DND-41 (cell line): ENCODE measurements around the gene WWC1.

ENCODE experiments used
- EZH2 ChIP-seq: IDR thresholded peaks from 3 replicates; pipeline ENCODE4 v1.6.1; 2012; ENCODE audit warnings: borderline replicate concordance, low read depth, mild to moderate bottlenecking, moderate library complexity, low read length, inconsistent platforms; ENCODE audit not compliant: severe bottlenecking
- TF ChIP-seq, protein P1 (sequence below): IDR thresholded peaks from 2 replicates; pipeline ENCODE4 v1.5.1; 2012; ENCODE audit warnings: borderline replicate concordance, low read length, moderate library complexity, mild to moderate bottlenecking; ENCODE audit not compliant: poor library complexity, severe bottlenecking; ENCODE audit errors: extremely low read depth

DNA sequence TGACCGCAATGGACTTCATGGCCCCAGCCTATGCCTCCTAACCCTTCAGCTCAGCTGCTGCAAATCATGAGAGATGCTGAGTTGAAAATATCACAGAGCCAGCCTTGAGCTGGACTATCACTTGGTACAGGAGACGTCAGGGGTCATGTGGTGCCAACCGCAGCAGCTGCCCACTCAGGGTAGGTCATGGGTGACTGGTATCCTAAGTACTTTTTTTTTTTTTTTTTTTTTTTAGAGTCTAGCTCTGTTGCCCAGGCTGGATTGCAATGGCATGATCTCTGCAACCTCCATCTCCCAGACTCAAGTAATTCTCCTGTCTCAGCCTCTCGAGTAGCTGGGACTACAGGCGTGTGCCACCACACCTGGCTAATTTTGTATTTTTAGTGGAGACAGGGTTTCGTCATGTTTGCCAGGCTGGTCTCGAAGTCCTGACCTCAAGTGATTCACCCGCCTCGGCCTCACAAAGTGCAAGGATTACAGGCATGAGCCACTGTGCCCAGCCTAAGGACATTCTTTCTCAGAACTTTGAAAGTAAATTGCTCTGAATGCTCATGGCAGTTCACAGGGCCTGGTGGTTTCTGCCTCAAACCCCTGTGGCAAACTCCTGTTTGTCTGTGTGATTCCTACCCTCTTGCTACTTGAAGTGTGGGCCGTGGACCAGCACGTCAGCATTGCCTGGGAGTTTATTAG, 21.3 kb downstream of the WWC1 start:
- TF ChIP-seq, protein P1, sequence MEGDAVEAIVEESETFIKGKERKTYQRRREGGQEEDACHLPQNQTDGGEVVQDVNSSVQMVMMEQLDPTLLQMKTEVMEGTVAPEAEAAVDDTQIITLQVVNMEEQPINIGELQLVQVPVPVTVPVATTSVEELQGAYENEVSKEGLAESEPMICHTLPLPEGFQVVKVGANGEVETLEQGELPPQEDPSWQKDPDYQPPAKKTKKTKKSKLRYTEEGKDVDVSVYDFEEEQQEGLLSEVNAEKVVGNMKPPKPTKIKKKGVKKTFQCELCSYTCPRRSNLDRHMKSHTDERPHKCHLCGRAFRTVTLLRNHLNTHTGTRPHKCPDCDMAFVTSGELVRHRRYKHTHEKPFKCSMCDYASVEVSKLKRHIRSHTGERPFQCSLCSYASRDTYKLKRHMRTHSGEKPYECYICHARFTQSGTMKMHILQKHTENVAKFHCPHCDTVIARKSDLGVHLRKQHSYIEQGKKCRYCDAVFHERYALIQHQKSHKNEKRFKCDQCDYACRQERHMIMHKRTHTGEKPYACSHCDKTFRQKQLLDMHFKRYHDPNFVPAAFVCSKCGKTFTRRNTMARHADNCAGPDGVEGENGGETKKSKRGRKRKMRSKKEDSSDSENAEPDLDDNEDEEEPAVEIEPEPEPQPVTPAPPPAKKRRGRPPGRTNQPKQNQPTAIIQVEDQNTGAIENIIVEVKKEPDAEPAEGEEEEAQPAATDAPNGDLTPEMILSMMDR = no peak
- TF ChIP-seq EZH2 = no peak
